T47D (cell line): ENCODE data around the gene CCSER1.
"Not testable (repeated sequence)": the region's sequence is repeated elsewhere in the genome, so short reads cannot be mapped to it uniquely, and the experiment has no call there.

ENCODE experiments used
- DNase-seq, 2 experiments: peaks; one replicate each; pipeline versions ENCODE4 v3.0.0 to v3.0.0-alpha.2; 2011 to 2012; ENCODE audit warnings: low read depth in 1 of 2, low spot score in 1 of 2
- JUND ChIP-seq: IDR thresholded peaks from 2 replicates; pipeline ENCODE4 v1.6.1; 2012; ENCODE audit warnings: low read depth
- in situ Hi-C: cut with HindIII; loops from 2 replicates; pipeline ENCODE4 v1.10.0; 2016; ENCODE audit warnings: low sequenced_read_pairs, low pct_unique_long_range_greater_than_20kb

CCSER1 gene

DNA sequence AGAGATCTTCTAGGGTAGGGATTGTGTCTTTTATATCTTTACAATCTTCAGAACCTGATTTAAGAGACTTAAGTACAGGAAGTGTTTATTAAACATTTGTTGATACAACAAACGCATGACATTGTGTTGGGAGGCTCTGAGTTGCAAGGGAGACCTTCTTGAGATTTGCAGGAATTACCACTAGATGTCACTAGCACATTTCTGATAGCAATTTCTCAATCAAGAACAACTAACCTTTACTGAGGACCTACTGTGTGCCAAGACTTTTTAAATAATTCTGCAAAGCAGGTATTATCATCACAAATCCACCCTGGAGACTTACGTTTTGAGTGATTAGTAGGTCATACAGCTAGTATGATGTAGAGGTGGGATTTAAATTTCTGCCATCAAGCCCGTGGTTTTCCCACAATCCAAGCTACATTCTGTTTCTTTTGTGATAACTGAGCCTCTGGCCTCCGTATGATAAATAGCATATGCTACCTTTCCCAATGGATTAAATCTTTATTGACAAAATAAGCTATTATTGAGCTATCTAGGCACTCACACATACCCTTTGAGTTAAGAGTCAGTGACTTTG lies 986.0 kb downstream of the CCSER1 start:
- in situ Hi-C loops = no loop called here
- DNase-seq = peak; percentile 11 to 61
- TF ChIP-seq JUND = no peak

DNA sequence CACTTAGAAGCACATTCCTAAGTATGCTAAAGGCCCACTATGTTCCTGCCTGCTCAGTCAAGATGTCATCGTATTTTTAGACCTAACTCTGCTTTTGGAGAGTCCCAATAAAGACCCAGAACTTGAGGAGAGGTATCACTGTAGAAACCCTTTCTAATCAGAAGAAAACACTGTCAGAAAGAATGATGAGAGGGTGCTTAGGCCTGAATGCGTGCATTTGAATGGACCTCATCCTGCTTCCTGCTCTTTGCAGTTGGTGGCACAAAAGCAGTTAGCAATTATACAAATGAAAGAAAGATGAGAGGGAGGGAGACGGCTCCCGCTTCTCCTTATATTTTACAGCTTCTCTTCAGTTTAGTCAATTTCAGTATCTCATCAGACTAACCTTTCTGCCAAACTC lies 987.2 kb downstream of the CCSER1 start:
- in situ Hi-C loops = no loop called here
- no peak for DNase-seq
- no peak for TF ChIP-seq JUND

DNA sequence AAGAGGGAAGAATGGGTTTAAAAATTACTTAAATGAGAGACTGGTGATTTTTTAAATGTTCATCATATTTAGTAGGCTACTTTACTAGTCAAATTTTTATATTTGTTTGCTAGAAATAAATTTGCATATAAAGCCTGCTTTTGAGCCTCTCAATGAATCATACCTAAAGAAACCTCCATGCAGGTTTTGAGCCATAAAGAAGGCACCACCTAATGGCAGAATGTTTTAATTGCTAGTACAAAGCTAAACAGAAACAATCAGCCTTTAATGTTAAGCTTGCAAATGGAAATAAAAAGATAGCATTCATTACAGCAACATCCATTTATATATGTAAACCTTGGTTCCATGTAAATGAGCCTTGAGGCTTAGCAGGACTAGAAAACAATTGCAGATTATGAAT lies 989.7 kb downstream of the CCSER1 start:
- TF ChIP-seq JUND = no peak
- in situ Hi-C loops = no loop called here
- peak; percentile 7 to 34 for DNase-seq

- TF ChIP-seq JUND = no peak
- no peak for DNase-seq
- in situ Hi-C loops = no loop called here
Observed at GRCh38 chr4:91118597-91118996, 991.4 kb downstream of the CCSER1 start.

GRCh38 chr4:91123742-91124141 lies 996.5 kb downstream of the CCSER1 start:
- no peak for TF ChIP-seq JUND
- DNase-seq = no peak
- in situ Hi-C loops = no loop called here

GRCh38 chr4:91127192-91127591 lies 1000.0 kb downstream of the CCSER1 start:
- DNase-seq = no peak
- no peak for TF ChIP-seq JUND
- in situ Hi-C loops = no loop called here

GRCh38 chr4:91127831-91128230 lies 1000.6 kb downstream of the CCSER1 start:
- TF ChIP-seq JUND = no peak
- no peak for DNase-seq
- in situ Hi-C loops = no loop called here

DNA sequence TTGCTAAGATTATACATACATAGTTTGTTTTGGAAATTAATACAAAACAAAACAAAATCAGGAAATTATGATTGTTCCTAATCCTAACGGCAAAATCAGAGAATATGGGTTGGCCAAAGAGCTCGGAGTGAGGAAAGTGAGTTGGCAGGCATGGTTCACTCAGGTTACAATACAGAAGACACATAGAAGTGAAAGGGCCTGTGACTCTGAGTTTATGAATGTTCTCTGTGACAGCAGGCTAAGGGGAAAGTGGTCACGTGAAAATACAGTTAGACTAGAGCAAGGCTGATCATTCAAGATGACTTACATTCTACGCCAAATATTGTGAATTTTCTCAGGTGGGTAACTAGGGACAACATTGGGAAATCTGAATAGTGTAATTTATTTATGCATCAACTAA lies 1001.3 kb downstream of the CCSER1 start:
- no peak for DNase-seq
- in situ Hi-C loops = no loop called here
- TF ChIP-seq JUND = no peak

- DNase-seq = no peak
- in situ Hi-C loops = no loop called here
- TF ChIP-seq JUND = no peak
Observed at GRCh38 chr4:91147067-91147466, 1019.9 kb downstream of the CCSER1 start.

DNA sequence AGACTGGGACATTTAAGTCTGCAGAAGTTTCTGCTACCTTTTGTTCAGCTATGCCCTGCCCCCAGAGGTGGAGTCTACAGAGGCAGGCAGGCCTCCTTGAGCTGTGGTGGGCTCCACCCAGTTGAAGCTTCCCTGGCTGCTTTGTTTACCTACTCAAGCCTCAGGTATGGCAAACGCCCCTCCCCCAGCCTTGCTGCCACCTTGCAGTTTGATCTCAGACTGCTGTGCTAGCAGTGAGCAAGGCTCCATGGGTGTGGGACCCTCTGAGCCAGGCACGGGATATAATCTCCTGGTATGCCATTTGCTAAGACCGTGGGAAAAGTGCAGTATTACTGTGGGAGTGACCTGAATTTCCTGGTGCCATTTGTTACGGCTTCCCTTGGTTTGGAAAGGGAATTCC lies 1026.8 kb downstream of the CCSER1 start:
- in situ Hi-C loops = not testable (repeated sequence)

GRCh38 chr4:91167864-91168653 lies 1040.9 kb downstream of the CCSER1 start:
- DNase-seq, in situ Hi-C loops: not testable (repeated sequence)

More for the DNA sequence above, 1026.8 kb downstream of the CCSER1 start:
- DNase-seq = not testable (repeated sequence)

- no peak for DNase-seq
- in situ Hi-C loops = no loop called here
- no peak for TF ChIP-seq JUND
Observed at GRCh38 chr4:91170768-91171167, 1043.6 kb downstream of the CCSER1 start.

DNA sequence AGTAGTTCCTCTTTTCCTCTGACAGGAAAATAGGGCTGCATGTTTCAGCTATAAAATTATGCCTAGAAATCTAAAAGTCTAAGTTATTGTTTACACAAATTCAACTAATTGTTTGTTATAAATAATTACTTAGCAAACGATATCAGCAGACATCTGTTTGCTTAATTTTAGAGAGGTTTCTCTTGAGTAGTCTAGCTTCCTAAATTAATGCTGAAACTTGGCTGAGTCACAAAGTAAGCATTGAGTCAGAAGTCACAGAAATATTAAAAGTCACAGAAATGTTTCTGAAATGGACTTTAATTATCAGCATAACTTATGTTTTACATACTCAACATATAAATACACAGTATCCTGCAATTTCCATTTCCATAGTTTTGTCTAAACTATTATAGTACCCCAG lies 1044.0 kb downstream of the CCSER1 start:
- DNase-seq = no peak
- in situ Hi-C loops = no loop called here
- TF ChIP-seq JUND = no peak

DNA sequence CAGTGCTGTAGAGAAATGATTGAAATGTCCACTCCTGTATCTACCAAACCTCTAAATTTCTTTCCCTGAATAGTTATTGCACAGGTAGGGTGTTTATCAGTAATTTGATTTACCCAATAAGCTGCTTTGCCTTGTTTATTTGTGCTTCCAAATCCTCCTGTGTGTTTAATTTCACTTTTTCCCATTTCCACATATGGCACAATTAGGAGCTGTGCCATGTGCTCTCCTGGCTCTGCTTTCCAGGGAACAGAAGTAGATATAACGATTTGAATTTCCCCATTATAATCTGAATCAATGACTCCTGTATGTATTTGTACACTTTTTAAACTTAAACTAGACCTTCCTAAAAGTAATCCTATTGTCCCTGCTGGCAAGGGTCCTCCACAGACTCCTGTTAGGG lies 1057.9 kb downstream of the CCSER1 start:
- DNase-seq, in situ Hi-C loops: not testable (repeated sequence)
